HG03103 (cell line): ENCODE measurements around the gene RPTOR.
"Not testable (repeated sequence)": the region's sequence is repeated elsewhere in the genome, so short reads cannot be mapped to it uniquely, and the experiment has no call there.

Experiments used
- ATAC-seq: cut with Tn5 transposase; IDR thresholded peaks from one replicate; pipeline ENCODE4 v1.9.1; 2021; ENCODE audit warnings: low read depth; ENCODE audit not compliant: unreplicated experiment

The RPTOR gene

DNA sequence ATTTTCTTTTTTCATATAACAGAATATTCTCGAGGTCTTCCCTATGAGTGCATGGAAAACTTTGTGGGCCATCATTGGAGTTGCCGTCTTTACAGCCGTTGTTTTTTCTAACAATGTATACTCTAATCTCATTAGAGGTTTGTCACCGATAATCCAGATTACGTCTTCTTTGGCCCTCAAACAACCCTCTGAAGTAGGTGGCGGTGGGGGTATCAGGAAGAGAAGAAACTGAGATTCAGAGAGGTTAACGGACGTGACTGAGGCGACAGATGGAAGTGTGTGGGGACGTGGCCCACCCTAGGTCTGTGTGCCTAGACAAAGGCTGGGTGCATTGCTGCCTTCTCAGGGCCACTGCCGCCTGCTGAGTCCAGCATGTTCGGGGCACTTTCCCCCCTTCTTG lies 63.7 kb downstream of the RPTOR start:
- ATAC-seq = no peak

DNA sequence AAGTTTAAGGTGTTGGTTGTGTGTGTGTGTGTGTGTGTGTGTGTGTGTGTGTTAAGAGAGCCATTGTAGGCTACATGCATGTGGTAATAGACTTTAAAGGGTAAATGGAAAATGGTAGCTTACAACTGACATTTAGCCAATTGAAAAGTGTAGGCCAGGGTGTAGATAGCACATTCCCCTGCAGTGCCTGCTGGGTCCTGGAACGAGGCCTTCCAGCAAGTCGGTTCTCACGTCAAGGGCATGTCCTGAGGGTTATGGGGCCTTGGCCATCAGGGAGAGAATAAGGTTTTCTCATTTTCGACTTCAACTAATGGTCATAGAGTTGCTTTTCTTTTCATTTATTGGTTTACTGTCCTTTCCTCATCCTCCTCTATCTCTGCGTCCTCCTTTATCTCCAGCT lies 65.1 kb downstream of the RPTOR start:
- ATAC-seq = no peak

DNA sequence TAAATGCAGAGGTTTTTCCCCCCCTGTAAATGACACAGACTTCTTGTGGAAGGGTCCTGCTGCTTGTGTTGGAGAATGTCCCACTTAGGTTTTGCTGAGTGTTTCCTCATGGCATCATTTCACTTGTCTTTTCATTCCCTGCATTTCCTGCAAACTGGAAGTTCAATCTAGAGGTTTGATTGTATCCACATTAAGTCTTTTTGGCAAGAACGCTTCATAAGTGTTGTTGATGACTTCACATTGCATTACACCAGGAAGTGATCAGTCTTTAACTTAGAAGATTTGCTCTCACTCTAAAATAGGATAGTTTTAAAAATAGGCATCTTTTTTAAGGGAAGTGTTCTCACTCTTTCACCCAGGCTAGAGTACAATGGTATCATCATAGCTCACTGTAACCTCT lies 67.2 kb downstream of the RPTOR start:
- no peak for ATAC-seq

DNA sequence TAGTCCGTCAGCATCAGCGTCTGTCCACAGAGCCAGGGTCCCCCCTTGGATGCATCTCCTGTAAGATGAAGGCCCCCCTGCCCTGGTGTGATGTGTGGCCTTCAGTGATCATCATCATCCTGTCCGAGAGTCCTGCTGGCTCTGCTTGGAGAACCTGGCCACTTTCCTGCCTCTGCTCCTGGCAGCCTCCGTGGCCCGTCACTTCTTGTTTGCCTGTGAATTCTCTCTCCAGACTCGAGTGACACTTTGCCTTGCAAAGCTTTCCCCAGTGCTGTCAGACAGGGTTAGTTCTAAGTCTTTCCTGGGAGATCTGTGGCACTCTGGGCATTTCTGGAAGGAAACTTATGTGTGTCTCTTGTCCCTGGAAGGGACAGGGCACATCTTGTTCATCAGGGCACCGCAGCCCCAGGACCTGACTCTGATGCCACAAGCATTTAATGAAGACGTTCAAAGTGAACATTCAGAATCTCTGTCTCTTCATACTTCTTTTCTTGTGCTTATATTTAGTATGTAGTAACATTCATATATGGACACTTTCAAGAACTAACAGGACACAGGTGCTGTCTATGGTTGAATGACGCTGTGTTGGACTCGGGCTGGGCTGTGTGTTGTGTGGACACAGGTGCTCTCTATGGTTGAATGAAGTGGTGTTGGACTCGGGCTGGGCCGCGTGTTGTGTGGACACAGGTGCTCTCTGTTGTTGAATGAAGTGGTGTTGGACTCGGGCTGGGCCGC lies 68.5 kb downstream of the RPTOR start:
- ATAC-seq = no peak

GRCh38 chr17:80613732-80614071 lies 69.1 kb downstream of the RPTOR start:
- ATAC-seq = no peak

- no peak for ATAC-seq
These were observed 69.9 kb downstream of the RPTOR start for GRCh38 chr17:80614332-80615047.

GRCh38 chr17:80615376-80615775 lies 70.7 kb downstream of the RPTOR start:
- no peak for ATAC-seq

GRCh38 chr17:80616705-80617104 lies 72.1 kb downstream of the RPTOR start:
- no peak for ATAC-seq

- no peak for ATAC-seq
These were observed 73.7 kb downstream of the RPTOR start for GRCh38 chr17:80618304-80618703.

- ATAC-seq = no peak
These were observed 75.0 kb downstream of the RPTOR start for GRCh38 chr17:80619535-80620235.

- ATAC-seq = no peak
These were observed 76.8 kb downstream of the RPTOR start for GRCh38 chr17:80621335-80621996.

- ATAC-seq = no peak
These were observed 77.3 kb downstream of the RPTOR start for GRCh38 chr17:80621997-80622357.

DNA sequence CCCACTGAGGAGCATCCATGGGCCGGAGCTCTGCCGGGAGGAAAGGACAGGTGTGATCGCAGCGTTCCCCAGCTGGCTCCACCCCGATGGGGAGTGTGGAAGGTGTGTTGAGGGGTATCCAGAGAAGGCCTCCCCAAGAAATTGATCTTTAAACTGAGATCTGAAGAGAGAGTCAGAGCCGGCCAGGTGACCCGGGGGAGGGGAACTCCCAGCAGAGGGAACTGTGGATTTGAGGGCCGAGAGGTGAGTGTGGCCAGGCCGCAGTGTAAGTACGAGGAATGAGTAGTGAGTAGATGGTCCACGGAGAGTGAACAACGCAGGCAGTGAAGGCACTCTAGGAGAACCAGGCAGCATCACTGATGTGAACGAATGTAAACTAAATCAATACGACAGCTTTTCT lies 80.2 kb downstream of the RPTOR start:
- no peak for ATAC-seq

DNA sequence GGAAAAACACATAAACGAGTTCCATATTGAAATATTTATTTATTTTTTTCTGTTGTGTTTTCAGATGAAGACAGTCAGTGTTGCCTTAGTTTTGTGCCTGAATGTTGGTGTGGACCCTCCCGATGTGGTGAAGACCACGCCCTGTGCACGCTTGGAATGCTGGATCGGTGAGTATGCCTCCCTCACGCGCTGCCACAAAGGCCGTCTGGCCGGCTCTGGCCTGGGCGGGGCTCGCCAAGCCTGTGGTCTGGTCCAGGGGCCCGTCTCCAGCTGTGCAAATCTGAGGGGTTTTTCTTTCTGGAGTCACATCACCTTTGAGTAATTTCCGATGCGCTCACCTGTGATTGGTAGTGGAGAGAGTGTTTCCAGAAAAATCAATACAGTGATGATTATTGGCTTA lies 81.0 kb downstream of the RPTOR start:
- no peak for ATAC-seq

DNA sequence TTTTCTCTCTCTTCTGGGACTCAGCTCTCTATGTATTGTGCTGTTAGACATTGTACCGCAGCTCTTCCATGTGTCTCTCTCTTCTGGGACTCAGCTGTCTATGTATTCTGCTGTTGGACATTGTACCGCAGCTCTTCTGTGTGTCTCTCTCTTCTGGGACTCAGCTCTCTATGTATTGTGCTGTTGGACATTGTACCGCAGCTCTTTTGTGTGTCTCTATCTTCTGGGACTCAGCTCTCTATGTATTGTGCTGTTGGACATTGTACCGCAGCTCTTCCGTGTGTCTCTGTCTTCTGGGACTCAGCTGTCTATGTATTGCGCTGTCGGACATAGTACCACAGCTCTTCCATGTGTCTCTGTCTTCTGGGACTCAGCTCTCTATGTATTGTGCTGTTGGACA lies 84.2 kb downstream of the RPTOR start:
- not testable (repeated sequence) for ATAC-seq

DNA sequence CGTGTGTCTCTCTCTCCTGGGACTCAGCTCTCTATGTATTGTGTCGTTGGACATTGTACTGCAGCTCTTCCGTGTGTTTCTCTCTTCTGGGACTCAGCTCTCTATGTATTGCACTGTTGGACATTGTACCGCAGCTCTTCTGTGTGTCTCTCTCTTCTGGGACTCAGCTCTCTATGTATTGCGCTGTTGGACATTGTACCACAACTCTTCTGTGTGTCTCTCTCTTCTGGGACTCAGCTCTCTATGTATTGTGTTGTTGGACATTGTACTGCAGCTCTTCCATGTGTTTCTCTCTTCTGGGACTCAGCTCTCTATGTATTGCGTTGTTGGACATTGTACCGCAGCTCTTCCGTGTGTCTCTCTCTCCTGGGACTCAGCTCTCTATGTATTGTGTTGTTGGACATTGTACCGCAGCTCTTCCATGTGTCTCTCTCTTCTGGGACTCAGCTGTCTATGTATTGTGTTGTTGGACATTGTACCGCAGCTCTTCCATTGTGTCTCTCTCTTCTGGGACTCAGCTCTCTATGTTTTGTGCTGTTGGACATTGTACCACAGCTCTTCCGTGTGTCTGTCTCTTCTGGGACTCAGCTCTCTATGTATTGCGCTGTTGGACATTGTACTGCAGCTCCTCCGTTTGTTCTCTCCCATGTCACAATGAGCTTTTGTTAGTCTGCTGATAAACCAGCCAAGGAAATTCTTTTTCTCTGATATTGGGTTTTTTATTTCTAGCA lies 84.8 kb downstream of the RPTOR start:
- ATAC-seq = no peak

- ATAC-seq = no peak
These were observed 86.0 kb downstream of the RPTOR start for GRCh38 chr17:80630560-80631120.

GRCh38 chr17:80631142-80632045 lies 86.8 kb downstream of the RPTOR start:
- no peak for ATAC-seq

GRCh38 chr17:80632046-80632581 lies 87.5 kb downstream of the RPTOR start:
- ATAC-seq = no peak
